GM21717 (cell line): Measurements from ENCODE around the gene DUSP22.
"Not testable (repeated sequence)": the region's sequence is repeated elsewhere in the genome, so short reads cannot be mapped to it uniquely, and the experiment has no call there.

Experiments used
- ATAC-seq: cut with Tn5 transposase; IDR thresholded peaks from one replicate; pipeline ENCODE4 v1.9.1; 2021; ENCODE audit warnings: mild to moderate bottlenecking, moderate library complexity; ENCODE audit not compliant: unreplicated experiment

DUSP22 gene

GRCh38 chr6:322940-323729 lies 30.8 kb downstream of the DUSP22 start:
- peak; percentile 16 for ATAC-seq

- no peak for ATAC-seq
Observed at GRCh38 chr6:323730-324088, 31.4 kb downstream of the DUSP22 start.

- no peak for ATAC-seq
Observed at GRCh38 chr6:324116-324728, 31.9 kb downstream of the DUSP22 start.

- no peak for ATAC-seq
Observed at GRCh38 chr6:324729-325125, 32.4 kb downstream of the DUSP22 start.

- ATAC-seq = not testable (repeated sequence)
Observed at GRCh38 chr6:325161-325860, 33.0 kb downstream of the DUSP22 start.

GRCh38 chr6:326066-326465 lies 33.8 kb downstream of the DUSP22 start:
- not testable (repeated sequence) for ATAC-seq

- ATAC-seq = no peak
Observed at GRCh38 chr6:326896-327537, 34.7 kb downstream of the DUSP22 start.

- peak; percentile 1 for ATAC-seq
Observed at GRCh38 chr6:327538-328116, 35.3 kb downstream of the DUSP22 start.

- peak; percentile 77 for ATAC-seq
Observed at GRCh38 chr6:328136-328670, 35.9 kb downstream of the DUSP22 start.

GRCh38 chr6:328924-329323 lies 36.6 kb downstream of the DUSP22 start:
- ATAC-seq = no peak

GRCh38 chr6:329888-330691 lies 37.8 kb downstream of the DUSP22 start:
- no peak for ATAC-seq

GRCh38 chr6:330948-331347 lies 38.7 kb downstream of the DUSP22 start:
- no peak for ATAC-seq

GRCh38 chr6:331622-332521 lies 39.6 kb downstream of the DUSP22 start:
- peak; percentile 31 for ATAC-seq

- ATAC-seq = no peak
Observed at GRCh38 chr6:332671-333070, 40.4 kb downstream of the DUSP22 start.

- no peak for ATAC-seq
Observed at GRCh38 chr6:333379-334002, 41.2 kb downstream of the DUSP22 start.

- no peak for ATAC-seq
Observed at GRCh38 chr6:334536-335510, 42.5 kb downstream of the DUSP22 start.

- ATAC-seq = no peak
Observed at GRCh38 chr6:335572-335971, 43.3 kb downstream of the DUSP22 start.
